HCT116 (cell line): ENCODE measurements around the gene MCL1. TPM values are rescaled to one million over a fixed set of nuclear protein-coding genes. Genes with fewer than 3 reads are reported as not detected.

ENCODE experiments used
- ATAC-seq: fragments of 200-7000 bp; cut with Tn5 transposase; 2 replicates; pipeline ENCODE4 v1.9.1; 2020; ENCODE audit warnings: mild to moderate bottlenecking, moderate library complexity
- BruUV-seq: library from RNA; stranded (reverse); fragments of 400-500 nt; replicated peaks from 2 replicates; lab custom pipeline; 2021; lab: Mats Ljungman, UMichigan
- CTCF ChIA-PET: fragments of 300-600 bp; sonication (Branson Sonifier 250); formaldehyde crosslinking; loops from one replicate; lab custom pipeline; 2021; ENCODE audit warnings: antibody characterized with exemption; lab: Charles Lee
- POLR2A ChIA-PET: fragments of 300-600, 350-600 bp; sonication (Branson Sonifier 250); formaldehyde crosslinking; loops from one replicate; lab custom pipeline; 2021; ENCODE audit warnings: antibody characterized with exemption; lab: Charles Lee
- RAD21 ChIA-PET, 2 experiments: fragments of 300-600 bp; sonication (Branson Sonifier 250); formaldehyde crosslinking; loops; one replicate each; lab custom pipeline; 2023; ENCODE audit warnings: low total read pairs in 2 of 2; ENCODE audit not compliant: uncharacterized antibody in 2 of 2, unreplicated experiment in 2 of 2, low non-redundant PET in 1 of 2; lab: Charles Lee
- DNase-seq: peaks from one replicate; pipeline ENCODE4 v3.0.0-alpha.2; 2010; ENCODE audit warnings: low read depth, low spot score
- H2AFZ ChIP-seq: fragments of 200-600 bp; shearing (Covaris generic), sonication (generic); 2 replicates; pipeline ENCODE4 v1.6.1; 2017; ENCODE audit warnings: low read depth, mixed run types, mixed read lengths, antibody characterized with exemption, low read length; ENCODE audit not compliant: poor library complexity, severe bottlenecking
- H3K27ac ChIP-seq: 2 replicates; pipeline ENCODE4 v1.5.1; 2012; ENCODE audit warnings: low read depth, low read length
- H3K27me3 ChIP-seq: fragments of 200-600 bp; sonication (generic); 2 replicates; pipeline ENCODE4 v1.6.1; 2016; ENCODE audit warnings: mixed run types, low read length, mixed read lengths; ENCODE audit not compliant: insufficient read depth
- H3K36me3 ChIP-seq, 2 experiments: fragments of 200-500 bp in 1 of 2; fragments of 200-600 bp in 1 of 2; sonication (Bioruptor generic) in 1 of 2; sonication (generic) in 1 of 2; 2 replicates each; pipeline versions ENCODE4 v1.5.1 to v1.6.1; 2014 to 2016; ENCODE audit warnings: low read length in 2 of 2, inconsistent platforms in 1 of 2, mixed read lengths in 1 of 2, mixed run types in 1 of 2; ENCODE audit not compliant: insufficient read depth in 2 of 2, control insufficient read depth in 1 of 2
- H3K4me1 ChIP-seq, 2 experiments: fragments of 200-600 bp in 1 of 2; sonication (generic) in 1 of 2; 2 replicates each; pipeline versions ENCODE4 v1.5.1 to v1.6.1; 2012 to 2017; ENCODE audit warnings: low read length in 2 of 2, inconsistent platforms in 1 of 2, mild to moderate bottlenecking in 1 of 2, mixed read lengths in 1 of 2, mixed run types in 1 of 2, moderate library complexity in 1 of 2; ENCODE audit not compliant: insufficient read depth in 2 of 2, control insufficient read depth in 1 of 2
- H3K4me2 ChIP-seq: fragments of 200-600 bp; sonication (generic); 2 replicates; pipeline ENCODE4 v1.6.1; 2017; ENCODE audit warnings: mixed run types, low read length, mixed read lengths
- H3K4me3 ChIP-seq, 2 experiments: fragments of 200-600 bp in 1 of 2; sonication (generic) in 1 of 2; replicated peaks in 1 of 2; 2 replicates each; pipeline ENCODE4 v1.5.1; 2011 to 2016; ENCODE audit warnings: low read length in 2 of 2, control low read depth in 1 of 2, low read depth in 1 of 2, mild to moderate bottlenecking in 1 of 2, mixed read lengths in 1 of 2, mixed run types in 1 of 2
- H3K79me2 ChIP-seq: fragments of 200-600 bp; sonication (generic); 2 replicates; pipeline ENCODE4 v1.6.1; 2017; ENCODE audit warnings: mild to moderate bottlenecking, mixed run types, low read length, moderate library complexity, mixed read lengths; ENCODE audit not compliant: insufficient read depth
- H3K9ac ChIP-seq: fragments of 200-600 bp; sonication (generic); 2 replicates; pipeline ENCODE4 v1.6.1; 2016; ENCODE audit warnings: low read length, mixed read lengths
- H3K9me2 ChIP-seq: fragments of 200-600 bp; sonication (generic), shearing (Covaris generic); 2 replicates; pipeline ENCODE4 v1.6.1; 2017; ENCODE audit warnings: mixed run types, mild to moderate bottlenecking, moderate library complexity; ENCODE audit not compliant: insufficient read depth
- H3K9me3 ChIP-seq, 2 experiments: fragments of 200-500 bp in 1 of 2; fragments of 200-600 bp in 1 of 2; sonication (Bioruptor generic) in 1 of 2; sonication (generic) in 1 of 2; 2 replicates each; pipeline ENCODE4 v1.6.1; 2014 to 2017; ENCODE audit warnings: low read length in 2 of 2, mixed read lengths in 2 of 2, inconsistent platforms in 1 of 2, low read depth in 1 of 2, mild to moderate bottlenecking in 1 of 2, mixed run types in 1 of 2, moderate library complexity in 1 of 2; ENCODE audit not compliant: control insufficient read depth in 1 of 2, insufficient read depth in 1 of 2
- H4K20me1 ChIP-seq: fragments of 200-600 bp; sonication (generic), shearing (Covaris generic); 2 replicates; pipeline ENCODE4 v1.6.1; 2017; ENCODE audit warnings: mixed run types, mild to moderate bottlenecking, moderate library complexity; ENCODE audit not compliant: insufficient read depth
- CTCF ChIP-seq, 3 experiments: fragments of 200-600 bp in 1 of 3; sonication (generic) in 1 of 3; IDR thresholded peaks in 2 of 3; conservative IDR thresholded peaks in 1 of 3; 2 replicates each; pipeline ENCODE4 v1.5.1; 2012 to 2017; ENCODE audit warnings: low read depth in 2 of 3, low read length in 2 of 3, antibody characterized with exemption in 1 of 3, borderline replicate concordance in 1 of 3, control low read depth in 1 of 3, mild to moderate bottlenecking in 1 of 3, mixed read lengths in 1 of 3, mixed run types in 1 of 3, moderate library complexity in 1 of 3; ENCODE audit not compliant: insufficient read depth in 1 of 3
- SIN3A ChIP-seq: IDR thresholded peaks from 2 replicates; pipeline ENCODE4 v1.6.1; 2012; ENCODE audit warnings: low read depth
- TCF7L2 ChIP-seq: IDR thresholded peaks from 2 replicates; pipeline ENCODE4 v1.7.0; 2011; ENCODE audit warnings: borderline replicate concordance, inconsistent platforms; ENCODE audit not compliant: insufficient read depth, insufficient read length; ENCODE audit errors: extremely low read depth
- intact Hi-C: fragments of 100-400 bp; cut with micrococcal nuclease; formaldehyde crosslinking; loops from 2 replicates; pipeline ENCODE4 v1.10.0; 2022
- total RNA-seq: library from RNA; stranded (reverse); gene quantifications from one replicate; pipeline ENCODE4 v1.2.1, GENCODE V29; 2021; ENCODE audit not compliant: unreplicated experiment

The MCL1 gene
- total RNA-seq, 1 experiment from 2014 or later: 146 TPM

GRCh38 chr1:150560576-150561253, 18.7 kb downstream of the MCL1 start:
- DNase-seq: no peak
- Histone ChIP-seq H3K36me3 (no peaks in the 10 kb centered on the region), H3K27ac (peak overlapping the region; percentile 95), H2AFZ (no peak overlapping the region), H3K4me1 (peaks cover 42 to 54% of the 10 kb centered on the region in 2 experiments), H3K27me3 (no peaks in the 10 kb centered on the region), H3K4me3 (peak overlapping the region; percentile 51 to 68), H3K79me2 (peaks cover 4% of the 10 kb centered on the region; the same call in 1 of the 2 replicates), H4K20me1 (no peaks in the 10 kb centered on the region), H3K9ac (peak overlapping the region; percentile 85), H3K9me2 (no peaks in the 10 kb centered on the region), H3K9me3 (no peaks in the 10 kb centered on the region), H3K4me2 (peak overlapping the region; percentile 99)
- CTCF ChIA-PET: interaction anchor here (0.8 to 4.8 kb wide), 20 partner anchors 9 to 435 kb away, joined by 3 to 35 read pairs (median 8); partner anchors contain the start of genes ADAMTSL4, ENSA, FALEC and RPRD2
- peak in 2 of 3 experiments; percentile 83 to 85; a peak in 4 of 6 replicates for TF ChIP-seq CTCF (IDR thresholded peaks at IDR 0.05 in 2 of 3, conservative IDR thresholded peaks at IDR 0.05 in 1 of 3; ENCODE audit: borderline replicate concordance in 1 of 3, insufficient read depth in 1 of 3, low read depth in 2 of 3, low read length in 2 of 3)
- no peak for TF ChIP-seq SIN3A
- TF ChIP-seq TCF7L2: peak; percentile 33
- BruUV-seq: TSS peak; percentile 72
- POLR2A ChIA-PET: interaction anchor here (0.9 to 6.6 kb wide), 5 partner anchors 11 to 416 kb away, joined by 3 to 39 read pairs (median 7); partner anchors contain the start of gene MCL1
- RAD21 ChIA-PET: interaction anchor here in 1 of 2 experiments (0.6 kb wide), 1 partner anchor 634 kb away, joined by 3 read pairs; no protein-coding TSS in a partner anchor
- intact Hi-C loops: loop anchor here (1.0 to 10.0 kb wide), 7 partner anchors 60 to 447 kb away; partner anchors contain the start of genes GOLPH3L, MINDY1 and PRUNE1
- ATAC-seq: peak; percentile 70
